Measurements from ENCODE around the gene RTL9. TPM values are rescaled to one million over a fixed set of nuclear protein-coding genes. Genes with fewer than 3 reads are reported as not detected.

Gene RTL9
- total and polyA plus RNA-seq, 2 of the 13 experiments (the other 11 are each of a cell fraction or from before 2014, with no cell fraction given): 0.01 to 0.02 TPM

DNA sequence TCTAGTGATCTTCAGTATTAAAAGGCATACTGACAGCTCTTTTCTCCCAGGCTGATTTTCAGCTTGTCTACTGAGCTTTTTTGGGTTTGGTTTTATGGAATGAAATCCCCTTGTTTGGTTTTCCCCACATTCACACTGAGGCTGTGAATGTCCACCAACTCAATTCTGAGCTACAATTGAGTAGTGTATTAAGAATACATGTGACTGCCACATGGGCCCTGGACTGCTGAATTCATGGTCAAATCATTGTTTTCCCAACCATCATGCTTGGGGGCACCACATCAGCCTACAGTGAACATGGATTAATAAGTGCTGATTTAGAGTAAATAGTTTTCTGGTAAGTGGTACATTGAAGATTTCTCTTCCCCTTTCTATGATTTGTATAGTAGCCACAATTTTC is 32.4 kb downstream of the RTL9 start (continued):
- TF ChIP-seq ZFP41 (CRISPR knock-in tag; IDR thresholded peaks at IDR 0.05; ENCODE audit: borderline replicate concordance) (no peak), KAT2B (IDR thresholded peaks at IDR 0.05; ENCODE audit: borderline replicate concordance, low read depth, low read length) (no peak), SMAD3 (CRISPR knock-in tag; IDR thresholded peaks at IDR 0.05) (no peak)

DNA sequence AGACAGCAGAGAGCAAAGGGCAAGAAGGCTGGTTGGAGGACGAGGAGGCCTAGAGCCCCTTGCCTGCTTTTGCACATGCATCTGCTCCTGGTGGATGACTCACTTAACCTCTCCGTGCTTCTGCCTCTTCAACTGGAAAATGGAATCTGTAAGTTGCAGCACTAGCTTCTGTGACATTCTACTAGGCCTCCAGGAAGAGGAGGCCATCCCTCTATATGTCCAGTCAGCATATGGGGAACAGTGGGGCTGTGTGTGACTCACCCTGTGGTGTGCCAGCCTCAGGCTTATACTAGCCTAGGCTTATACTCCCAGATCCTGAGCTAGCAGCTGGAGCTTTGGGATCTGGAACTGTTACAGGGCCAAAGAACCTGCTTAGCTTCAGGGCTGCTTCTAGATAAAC is 36.0 kb downstream of the RTL9 start:
- POLR2A ChIA-PET: no interaction called here
- Histone ChIP-seq H3K9me3 (ENCODE audit: low read length) (no peaks in the 10 kb centered on the region), H2AFZ (ENCODE audit: low read length) (no peak overlapping the region), H3K27me3 (ENCODE audit: control insufficient read depth in 1 of 2, insufficient read depth in 2 of 2, low read length in 2 of 2) (no peaks in the 10 kb centered on the region), H3K4me1 (ENCODE audit: insufficient read depth, low read length) (no peaks in the 10 kb centered on the region), H3K9ac (ENCODE audit: insufficient read depth, low read depth, low read length) (no peak overlapping the region), H3K4me3 (replicated peaks in 1 of 3; ENCODE audit: insufficient read depth in 1 of 3, low read depth in 2 of 3, low read length in 3 of 3) (no peak overlapping the region), H3K27ac (ENCODE audit: extremely low read length, insufficient read depth, low read length) (no peak overlapping the region), H4K20me1 (ENCODE audit: insufficient read depth, low read length) (no peaks in the 10 kb centered on the region), H3K4me2 (ENCODE audit: low read depth, low read length) (no peak overlapping the region), H3K36me3 (replicated peaks in 1 of 2; ENCODE audit: control insufficient read depth in 1 of 2, insufficient read depth in 2 of 2, low read length in 2 of 2) (no peaks in the 10 kb centered on the region), H3K79me2 (ENCODE audit: insufficient read depth, low read length) (no peaks in the 10 kb centered on the region)
- ATAC-seq: peak; percentile 28; the same call in 1 of the 3 replicates
- no TSS peak for BruUV-seq (replicated peaks)
- WGBS (ENCODE audit: low lambda C conversion rate): 0% methylated on average over 1 of the region's 2 CpGs
- CTCF ChIA-PET (ENCODE audit: low intra/inter-chr PET ratio, low total read pairs): no interaction called here
- intact Hi-C loops (cut with micrococcal nuclease; ENCODE audit: unreplicated experiment): no loop called here
- FAIRE-seq: no peak
- no peak for TF ChIP-seq ZNF549 (CRISPR knock-in tag; IDR thresholded peaks at IDR 0.05)
- peak in 1 of 2 experiments; percentile 7; a peak in 2 of 4 replicates for TF ChIP-seq MAFK (conservative IDR thresholded peaks at IDR 0.05 in 1 of 2, IDR thresholded peaks at IDR 0.05 in 1 of 2; ENCODE audit: low read length in 2 of 2)
- TF ChIP-seq ATF1 (CRISPR knock-in tag; IDR thresholded peaks at IDR 0.05): no peak
- TF ChIP-seq, protein P1, sequence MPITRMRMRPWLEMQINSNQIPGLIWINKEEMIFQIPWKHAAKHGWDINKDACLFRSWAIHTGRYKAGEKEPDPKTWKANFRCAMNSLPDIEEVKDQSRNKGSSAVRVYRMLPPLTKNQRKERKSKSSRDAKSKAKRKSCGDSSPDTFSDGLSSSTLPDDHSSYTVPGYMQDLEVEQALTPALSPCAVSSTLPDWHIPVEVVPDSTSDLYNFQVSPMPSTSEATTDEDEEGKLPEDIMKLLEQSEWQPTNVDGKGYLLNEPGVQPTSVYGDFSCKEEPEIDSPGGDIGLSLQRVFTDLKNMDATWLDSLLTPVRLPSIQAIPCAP (CRISPR knock-in tag; IDR thresholded peaks at IDR 0.05; ENCODE audit: low read depth): no peak
- DNase-seq (ENCODE audit: low spot score): no peak
- in situ Hi-C loops (cut with HindIII; ENCODE audit: extremely low pct_ligation_motif_present, low pct_unique_long_range_greater_than_20kb): no loop called here

DNA sequence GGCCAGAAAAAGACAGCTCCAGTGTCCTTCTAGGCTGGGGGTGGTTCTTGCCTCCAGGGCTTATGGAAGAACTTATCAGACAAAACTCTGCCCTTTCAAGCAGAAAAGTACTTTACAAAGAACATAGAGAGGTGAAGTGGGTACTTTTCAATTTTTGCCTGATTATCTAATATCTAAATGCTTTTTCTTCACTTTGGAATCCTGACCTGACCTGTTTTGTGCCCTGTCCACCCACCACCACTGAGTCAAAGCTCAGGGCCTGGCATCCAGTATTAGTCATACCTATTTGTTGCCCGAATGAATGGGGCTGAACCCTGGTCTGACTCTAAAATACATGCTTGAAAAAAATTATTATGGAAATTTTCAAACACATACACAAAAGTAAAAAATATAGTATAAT is 37.2 kb downstream of the RTL9 start:
- in situ Hi-C loops (cut with HindIII; ENCODE audit: extremely low pct_ligation_motif_present, low pct_unique_long_range_greater_than_20kb): no loop called here
- POLR2A ChIA-PET: no interaction called here
- Histone ChIP-seq H3K27ac (ENCODE audit: extremely low read length, insufficient read depth, low read length) (no peak overlapping the region), H3K79me2 (ENCODE audit: insufficient read depth, low read length) (no peaks in the 10 kb centered on the region), H2AFZ (ENCODE audit: low read length) (no peak overlapping the region), H3K4me2 (ENCODE audit: low read depth, low read length) (no peak overlapping the region), H3K9me3 (ENCODE audit: low read length) (no peaks in the 10 kb centered on the region), H3K9ac (ENCODE audit: insufficient read depth, low read depth, low read length) (no peak overlapping the region), H3K4me1 (ENCODE audit: insufficient read depth, low read length) (no peaks in the 10 kb centered on the region), H3K4me3 (replicated peaks in 1 of 3; ENCODE audit: insufficient read depth in 1 of 3, low read depth in 2 of 3, low read length in 3 of 3) (no peak overlapping the region), H4K20me1 (ENCODE audit: insufficient read depth, low read length) (no peaks in the 10 kb centered on the region), H3K36me3 (replicated peaks in 1 of 2; ENCODE audit: control insufficient read depth in 1 of 2, insufficient read depth in 2 of 2, low read length in 2 of 2) (no peaks in the 10 kb centered on the region), H3K27me3 (ENCODE audit: control insufficient read depth in 1 of 2, insufficient read depth in 2 of 2, low read length in 2 of 2) (no peaks in the 10 kb centered on the region)
- intact Hi-C loops (cut with micrococcal nuclease; ENCODE audit: unreplicated experiment): no loop called here
- ATAC-seq (no peak), DNase-seq (ENCODE audit: low spot score) (no peak), FAIRE-seq (no peak)
- 0% methylated on average over 1 of the region's 1 CpG for WGBS (ENCODE audit: low lambda C conversion rate)
- no TSS peak for BruUV-seq (replicated peaks)
- CTCF ChIA-PET (ENCODE audit: low intra/inter-chr PET ratio, low total read pairs): no interaction called here
- TF ChIP-seq FOXA1 (IDR thresholded peaks at IDR 0.05) (no peak), FOXA1 (CRISPR knock-in tag; IDR thresholded peaks at IDR 0.05) (no peak), ELK4 (CRISPR knock-in tag; IDR thresholded peaks at IDR 0.05; ENCODE audit: borderline replicate concordance) (no peak), ZNF782 (CRISPR knock-in tag; IDR thresholded peaks at IDR 0.05; ENCODE audit: borderline replicate concordance) (no peak), ZNF367 (CRISPR knock-in tag; IDR thresholded peaks at IDR 0.05; ENCODE audit: borderline replicate concordance) (no peak), ZBTB3 (CRISPR knock-in tag; IDR thresholded peaks at IDR 0.05; ENCODE audit: borderline replicate concordance, low read depth) (no peak), YEATS2 (CRISPR knock-in tag; IDR thresholded peaks at IDR 0.05; ENCODE audit: borderline replicate concordance) (no peak), ZNF788 (CRISPR knock-in tag; IDR thresholded peaks at IDR 0.05; ENCODE audit: borderline replicate concordance) (no peak)
- TF ChIP-seq, protein P2, sequence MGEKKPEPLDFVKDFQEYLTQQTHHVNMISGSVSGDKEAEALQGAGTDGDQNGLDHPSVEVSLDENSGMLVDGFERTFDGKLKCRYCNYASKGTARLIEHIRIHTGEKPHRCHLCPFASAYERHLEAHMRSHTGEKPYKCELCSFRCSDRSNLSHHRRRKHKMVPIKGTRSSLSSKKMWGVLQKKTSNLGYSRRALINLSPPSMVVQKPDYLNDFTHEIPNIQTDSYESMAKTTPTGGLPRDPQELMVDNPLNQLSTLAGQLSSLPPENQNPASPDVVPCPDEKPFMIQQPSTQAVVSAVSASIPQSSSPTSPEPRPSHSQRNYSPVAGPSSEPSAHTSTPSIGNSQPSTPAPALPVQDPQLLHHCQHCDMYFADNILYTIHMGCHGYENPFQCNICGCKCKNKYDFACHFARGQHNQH (CRISPR knock-in tag; IDR thresholded peaks at IDR 0.05): no peak

Data from HepG2 (cell line).